Measurements from ENCODE around the gene CEP170. TPM values are rescaled to one million over a fixed set of nuclear protein-coding genes. Genes with fewer than 3 reads are reported as not detected.

CEP170 gene
- total and polyA plus RNA-seq, 10 of the 15 experiments (the other 5 are each of a cell fraction or from before 2014, with no cell fraction given), result 15.0 to 67.3 (median 40.2) TPM

- BruUV-seq (replicated peaks), result no TSS peak
- ChIA-PET SMC1A (ENCODE audit: uncharacterized antibody, unreplicated experiment) (interaction anchor here (0.9 kb wide), 1 partner anchor 33 kb away, joined by 3 read pairs; no protein-coding TSS in a partner anchor), POLR2A (no interaction called here), RAD21 (ENCODE audit: unreplicated experiment) (no interaction called here), CTCF (no interaction called here)
- Histone ChIP-seq H3K4me2 (ENCODE audit: control insufficient read depth, insufficient read depth) (no peak overlapping the region), H3K4me3 (no peak overlapping the region), H4K20me1 (ENCODE audit: control insufficient read depth, insufficient read depth) (no peaks in the 10 kb centered on the region), H3K9me3 (replicated peaks; ENCODE audit: control insufficient read depth, insufficient read depth, low read length) (no peaks in the 10 kb centered on the region; the same call in 2 of the 3 replicates), H2AFZ (ENCODE audit: control insufficient read depth, low read depth, low read length) (no peak overlapping the region), H3K4me1 (ENCODE audit: control insufficient read depth, insufficient read depth, low read length) (no peaks in the 10 kb centered on the region), H3K27ac (ENCODE audit: control insufficient read depth, insufficient read depth) (no peak overlapping the region), H3K79me2 (ENCODE audit: control insufficient read depth, insufficient read depth, low read length) (no peaks in the 10 kb centered on the region; the same call in 1 of the 2 replicates), H3K36me3 (ENCODE audit: control insufficient read depth in 2 of 2, insufficient read depth in 2 of 2, low read length in 1 of 2) (peaks cover 0 to 8% of the 10 kb centered on the region in 2 experiments; a peak in 2 of 4 replicates), H3K9ac (ENCODE audit: control insufficient read depth, insufficient read depth, low read length) (no peak overlapping the region), H3K27me3 (replicated peaks in 1 of 2; ENCODE audit: control insufficient read depth in 2 of 2, insufficient read depth in 2 of 2, low read length in 1 of 2) (no peaks in the 10 kb centered on the region)
- intact Hi-C loops (cut with micrococcal nuclease; ENCODE audit: unreplicated experiment), result no loop called here
- FAIRE-seq (no peak), DNase-seq (ENCODE audit: low read depth, low spot score) (no peak), ATAC-seq (no peak)
- TF ChIP-seq ZBTB4 (CRISPR knock-in tag; IDR thresholded peaks at IDR 0.05) (no peak), MAX (IDR thresholded peaks at IDR 0.05; ENCODE audit: low read depth, low read length) (no peak)
- in situ Hi-C loops (cut with MboI), result no loop called here
These were observed 37.0 kb downstream of the CEP170 start for GRCh38 chr1:243218059-243218458.

GRCh38 chr1:243217349-243217748, 37.7 kb downstream of the CEP170 start:
- TF ChIP-seq ZBTB33 (IDR thresholded peaks at IDR 0.05), result no peak
- Histone ChIP-seq H3K27me3 (replicated peaks in 1 of 2; ENCODE audit: control insufficient read depth in 2 of 2, insufficient read depth in 2 of 2, low read length in 1 of 2) (no peaks in the 10 kb centered on the region), H2AFZ (ENCODE audit: control insufficient read depth, low read depth, low read length) (no peak overlapping the region), H3K9ac (ENCODE audit: control insufficient read depth, insufficient read depth, low read length) (no peak overlapping the region), H3K9me3 (replicated peaks; ENCODE audit: control insufficient read depth, insufficient read depth, low read length) (no peaks in the 10 kb centered on the region; the same call in 2 of the 3 replicates), H3K79me2 (ENCODE audit: control insufficient read depth, insufficient read depth, low read length) (no peaks in the 10 kb centered on the region; the same call in 1 of the 2 replicates), H3K4me1 (ENCODE audit: control insufficient read depth, insufficient read depth, low read length) (no peaks in the 10 kb centered on the region), H4K20me1 (ENCODE audit: control insufficient read depth, insufficient read depth) (no peaks in the 10 kb centered on the region), H3K36me3 (ENCODE audit: control insufficient read depth in 2 of 2, insufficient read depth in 2 of 2, low read length in 1 of 2) (peaks cover 0 to 11% of the 10 kb centered on the region in 2 experiments; a peak in 2 of 4 replicates), H3K27ac (ENCODE audit: control insufficient read depth, insufficient read depth) (no peak overlapping the region), H3K4me2 (ENCODE audit: control insufficient read depth, insufficient read depth) (no peak overlapping the region), H3K4me3 (no peak overlapping the region)
- RAD21 ChIA-PET (ENCODE audit: unreplicated experiment), result no interaction called here
- SMC1A ChIA-PET (ENCODE audit: uncharacterized antibody, unreplicated experiment), result interaction anchor here (0.9 kb wide), 1 partner anchor 34 kb away, joined by 3 read pairs; no protein-coding TSS in a partner anchor
- ATAC-seq (no peak), FAIRE-seq (no peak), DNase-seq (ENCODE audit: low read depth, low spot score) (no peak)
- CTCF ChIA-PET, result no interaction called here
- BruUV-seq (replicated peaks), result no TSS peak
- POLR2A ChIA-PET, result no interaction called here
- in situ Hi-C loops (cut with MboI), result no loop called here
- intact Hi-C loops (cut with micrococcal nuclease; ENCODE audit: unreplicated experiment), result no loop called here
- 98% methylated on average over 2 of the region's 2 CpGs for whole genome bisulfite sequencing (ENCODE audit: insufficient coverage, insufficient replicate concordance, low lambda C conversion rate, missing lambda C conversion rate)
